HG02759 (cell line): ENCODE data around the gene TAF10.

Experiments used
- ATAC-seq: cut with Tn5 transposase; IDR thresholded peaks from one replicate; pipeline ENCODE4 v1.9.1; 2021; ENCODE audit warnings: mild to moderate bottlenecking, moderate library complexity; ENCODE audit not compliant: unreplicated experiment

Gene TAF10

DNA sequence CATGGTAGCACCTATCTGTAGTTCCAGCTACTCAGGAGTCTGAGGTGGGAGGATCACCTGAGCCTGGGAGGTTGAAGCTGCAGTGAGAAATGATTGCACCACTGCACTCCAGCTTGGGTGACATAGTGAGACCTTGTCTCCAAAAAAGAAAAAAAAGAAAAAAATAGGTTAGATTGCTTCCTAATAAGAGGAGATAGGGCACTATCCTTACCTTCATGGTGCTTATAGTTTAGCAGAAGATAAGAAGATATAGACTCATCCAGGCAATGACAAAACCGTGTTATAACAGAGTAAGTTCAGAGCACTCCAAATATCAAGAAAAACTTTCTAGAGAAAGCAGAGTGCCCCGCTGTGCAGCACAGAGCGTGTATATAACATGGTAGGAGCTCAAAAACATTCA is 50.7 kb downstream of the TAF10 start:
- no peak for ATAC-seq
